ENCODE data around the gene ZDHHC20. TPM values are rescaled to one million over a fixed set of nuclear protein-coding genes. Genes with fewer than 3 reads are reported as not detected.

Gene ZDHHC20
- total RNA-seq, 4 donors from 2014 or later: 20.7 to 161 (median 61.9) TPM

DNA sequence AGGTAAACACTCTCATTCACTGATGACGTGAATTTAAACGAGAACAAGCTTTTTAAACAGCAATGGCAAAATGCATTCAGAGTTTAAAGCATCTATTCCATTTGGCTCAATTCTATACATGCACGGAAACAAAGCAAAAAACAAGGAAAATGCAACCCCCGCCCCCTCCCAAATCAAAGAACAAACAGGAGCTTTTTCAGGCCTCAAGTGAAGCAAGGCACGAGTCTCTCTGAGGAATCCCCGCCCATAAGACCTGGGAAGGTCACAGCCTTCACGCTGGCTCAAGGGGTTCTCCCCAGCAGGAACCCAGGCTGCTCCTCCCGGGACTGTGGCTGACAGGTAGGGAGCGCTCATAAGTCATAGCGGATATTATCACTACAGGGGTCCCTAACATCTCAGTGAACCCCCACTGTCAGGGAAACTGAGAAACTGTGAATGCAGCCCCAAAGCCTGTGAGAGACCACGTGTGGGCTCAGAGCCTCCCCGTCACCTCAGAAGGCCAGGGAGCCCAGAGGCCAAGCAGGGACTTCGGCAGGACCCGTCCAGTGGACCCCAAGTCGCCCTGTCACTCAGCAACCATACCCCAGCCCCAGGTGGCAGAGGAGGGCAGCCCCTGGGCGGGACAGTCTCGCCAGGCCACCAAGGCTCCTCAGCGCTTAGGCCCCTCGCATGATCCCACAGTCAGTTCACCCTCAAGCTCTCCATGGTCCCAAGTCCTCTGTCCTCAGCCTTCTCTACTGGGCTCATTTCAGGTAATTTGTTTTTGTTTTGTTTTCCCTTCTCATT, 117.3 kb downstream of the ZDHHC20 start:
- Histone ChIP-seq H3K9me3 (no peaks in the 10 kb centered on the region), H3K4me3 (no peak overlapping the region), H3K27me3 (no peaks in the 10 kb centered on the region), H3K4me1 (no peaks in the 10 kb centered on the region), H3K36me3 (no peaks in the 10 kb centered on the region), H3K27ac (no peak overlapping the region)
- intact Hi-C loops (cut with DNase I; ENCODE audit: low total_unique reads): no loop called here
- TF ChIP-seq CTCF (IDR thresholded peaks at IDR 0.05): no peak
- TF ChIP-seq POLR2A (IDR thresholded peaks at IDR 0.05): no peak
- DNase-seq: no peak

GRCh38 chr13:21338639-21339278, 120.3 kb downstream of the ZDHHC20 start:
- TF ChIP-seq CTCF (IDR thresholded peaks at IDR 0.05): no peak
- no peak for TF ChIP-seq POLR2A (IDR thresholded peaks at IDR 0.05)
- Histone ChIP-seq H3K9me3 (peaks cover 0 to 3% of the 10 kb centered on the region in 2 donors), H3K27me3 (no peaks in the 10 kb centered on the region), H3K4me1 (no peaks in the 10 kb centered on the region), H3K27ac (no peak overlapping the region), H3K4me3 (no peak overlapping the region), H3K36me3 (no peaks in the 10 kb centered on the region)
- DNase-seq: no peak
- intact Hi-C loops (cut with DNase I; ENCODE audit: low total_unique reads): no loop called here

- no peak overlapping the region for H3K27ac ChIP-seq
- no peak for TF ChIP-seq POLR2A (IDR thresholded peaks at IDR 0.05)
- TF ChIP-seq CTCF (IDR thresholded peaks at IDR 0.05): no peak
Observed at GRCh38 chr13:21338156-21338555, 120.9 kb downstream of the ZDHHC20 start.

GRCh38 chr13:21336609-21337349, 122.3 kb downstream of the ZDHHC20 start:
- no peak overlapping the region for H3K4me3 ChIP-seq
- no peaks in the 10 kb centered on the region for H3K27me3 ChIP-seq
- TF ChIP-seq POLR2A (IDR thresholded peaks at IDR 0.05) (no peak), CTCF (IDR thresholded peaks at IDR 0.05) (no peak)
- H3K36me3 ChIP-seq: no peaks in the 10 kb centered on the region
- H3K27ac ChIP-seq: no peak overlapping the region
- no peak for DNase-seq
- H3K4me1 ChIP-seq: no peaks in the 10 kb centered on the region
- intact Hi-C loops (cut with DNase I; ENCODE audit: low total_unique reads): no loop called here
- peaks cover 0 to 3% of the 10 kb centered on the region in 2 donors for H3K9me3 ChIP-seq

More at GRCh38 chr13:21338156-21338555, 120.9 kb downstream of the ZDHHC20 start:
- Histone ChIP-seq H3K27me3 (no peaks in the 10 kb centered on the region), H3K4me3 (no peak overlapping the region), H3K36me3 (no peaks in the 10 kb centered on the region), H3K4me1 (no peaks in the 10 kb centered on the region), H3K9me3 (peaks cover 0 to 3% of the 10 kb centered on the region in 2 donors)
- intact Hi-C loops (cut with DNase I; ENCODE audit: low total_unique reads): no loop called here
- no peak for DNase-seq

Measured in uterus (tissue), 4 donors.